IgD-negative memory B cell (primary cell): ENCODE results near the gene MPV17L. TPM values are rescaled to one million over a fixed set of nuclear protein-coding genes. Genes with fewer than 3 reads are reported as not detected.
"Not testable (repeated sequence)": the region's sequence is repeated elsewhere in the genome, so short reads cannot be mapped to it uniquely, and the experiment has no call there.

Experiments used
- H3K27ac Mint-ChIP-seq, 3 donors: one replicate each; pipeline ENCODE4 v1.8.0; 2020 to 2022; ENCODE audit warnings: mild to moderate bottlenecking in 3 of 3, mixed read lengths in 3 of 3, moderate library complexity in 1 of 3
- H3K27me3 Mint-ChIP-seq: one replicate; pipeline ENCODE4 v1.8.0; 2021; ENCODE audit warnings: mixed read lengths
- H3K36me3 Mint-ChIP-seq: one replicate; pipeline ENCODE4 v1.8.0; 2020; ENCODE audit warnings: mild to moderate bottlenecking, mixed read lengths
- H3K4me1 Mint-ChIP-seq, 3 donors: one replicate each; pipeline ENCODE4 v1.8.0; 2020 to 2022; ENCODE audit warnings: mixed read lengths in 3 of 3, mild to moderate bottlenecking in 1 of 3
- H3K4me3 Mint-ChIP-seq, 4 donors: one replicate each; pipeline ENCODE4 v1.8.0; 2020 to 2022; ENCODE audit warnings: mild to moderate bottlenecking in 4 of 4, mixed read lengths in 4 of 4, moderate library complexity in 3 of 4
- H3K9me3 Mint-ChIP-seq, 3 donors: one replicate each; pipeline ENCODE4 v1.8.0; 2020 to 2021; ENCODE audit warnings: mixed read lengths in 3 of 3, mild to moderate bottlenecking in 1 of 3
- polyA plus RNA-seq: library from polyadenylated mRNA; unstranded; fragments of 300-500 nt; fragmentation: Illumina TruSeq; gene quantifications from one replicate; pipeline ENCODE4 v1.2.3, GENCODE V29; 2021

Gene MPV17L
- polyA plus RNA-seq, 1 donor from 2014 or later: 0.04 TPM

- no peak overlapping the region for H3K27ac Mint-ChIP-seq
Observed at GRCh38 chr16:15434079-15434424, 38.5 kb downstream of the MPV17L start.

GRCh38 chr16:15434425-15435215 lies 39.1 kb downstream of the MPV17L start, which contains the start of gene BMERB1:
Gene BMERB1 (plus strand): TSS chr16:15434588. CDS start chr16:15434654, 66 bp downstream.
- peak within 1 kb of the TSS in 2 of 3 donors; percentile 13 to 15 for H3K27ac Mint-ChIP-seq
- H3K4me1 Mint-ChIP-seq: peaks cover 10 to 12% (median 11%) of the 10 kb centered on the region in 3 donors
- peak within 1 kb of the TSS; percentile 80 to 92 (median 87) for H3K4me3 Mint-ChIP-seq

More at GRCh38 chr16:15434079-15434424, 38.5 kb downstream of the MPV17L start:
- peak overlapping the region; percentile 66 to 89 (median 82) for H3K4me3 Mint-ChIP-seq
- H3K27me3 Mint-ChIP-seq: peaks cover 18% of the 10 kb centered on the region
- H3K9me3 Mint-ChIP-seq: no peaks in the 10 kb centered on the region
- H3K4me1 Mint-ChIP-seq: peaks cover 10 to 12% (median 11%) of the 10 kb centered on the region in 3 donors
- H3K36me3 Mint-ChIP-seq: peaks cover 1% of the 10 kb centered on the region

GRCh38 chr16:15435216-15435864 lies 39.8 kb downstream of the MPV17L start:
- peak overlapping the region in 1 of 3 donors; percentile 13 for H3K27ac Mint-ChIP-seq

More at GRCh38 chr16:15434425-15435215, 39.1 kb downstream of the MPV17L start, which contains the start of gene BMERB1:
- Mint-ChIP-seq H3K9me3 (no peaks in the 10 kb centered on the region), H3K27me3 (peaks cover 18% of the 10 kb centered on the region), H3K36me3 (peaks cover 1% of the 10 kb centered on the region)

DNA sequence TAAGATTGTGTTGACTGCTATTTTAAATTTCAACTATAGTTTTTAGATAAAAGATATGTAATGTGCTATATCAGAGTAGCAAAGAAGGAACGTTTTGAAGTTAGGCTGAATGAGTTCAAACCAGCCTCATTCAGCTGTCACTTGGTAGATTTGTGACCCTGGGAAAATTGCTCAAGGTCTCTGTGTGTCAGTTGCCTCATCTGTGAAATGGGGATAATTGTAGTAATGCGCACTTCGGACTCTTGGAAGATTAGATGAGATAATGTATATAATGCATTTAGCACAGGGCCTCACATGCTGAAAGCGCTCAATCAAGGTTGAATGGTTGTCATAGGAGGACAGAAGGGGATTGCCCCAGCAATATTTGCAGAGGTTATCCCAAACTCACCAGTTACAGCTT lies 43.5 kb downstream of the MPV17L start:
- Mint-ChIP-seq H3K36me3 (peaks cover 1% of the 10 kb centered on the region), H3K9me3 (no peaks in the 10 kb centered on the region), H3K4me3 (peak overlapping the region in 1 of 4 donors; percentile 6), H3K27ac (no peak overlapping the region), H3K27me3 (peaks cover 14% of the 10 kb centered on the region), H3K4me1 (peaks cover 7 to 11% (median 9%) of the 10 kb centered on the region in 3 donors)

More at GRCh38 chr16:15435216-15435864, 39.8 kb downstream of the MPV17L start:
- peaks cover 10 to 12% (median 11%) of the 10 kb centered on the region in 3 donors for H3K4me1 Mint-ChIP-seq
- H3K4me3 Mint-ChIP-seq: peak overlapping the region; percentile 73 to 92 (median 87)
- H3K36me3 Mint-ChIP-seq: peaks cover 1% of the 10 kb centered on the region
- no peaks in the 10 kb centered on the region for H3K9me3 Mint-ChIP-seq
- H3K27me3 Mint-ChIP-seq: peaks cover 18% of the 10 kb centered on the region

DNA sequence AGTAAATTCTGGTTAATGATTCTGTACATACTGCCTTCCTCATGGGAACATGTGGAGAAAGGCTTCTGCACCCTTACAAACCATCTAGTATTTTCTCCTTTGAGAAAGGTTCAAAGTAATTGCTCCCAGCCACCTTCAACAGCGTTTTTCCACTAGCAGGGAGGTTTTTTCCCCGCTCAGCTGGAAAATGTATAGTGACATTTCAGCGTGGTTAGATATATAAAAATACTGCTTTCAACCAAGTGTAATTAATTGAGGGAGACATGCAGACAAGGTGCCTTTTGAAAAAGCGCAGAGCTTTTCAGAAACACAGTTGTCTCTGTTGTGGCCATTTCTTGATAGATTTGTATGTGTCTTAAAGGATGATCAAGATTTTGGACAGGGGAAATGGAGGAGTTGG lies 44.0 kb downstream of the MPV17L start:
- H3K27me3 Mint-ChIP-seq: peaks cover 14% of the 10 kb centered on the region
- no peaks in the 10 kb centered on the region for H3K9me3 Mint-ChIP-seq
- peaks cover 7 to 11% (median 9%) of the 10 kb centered on the region in 3 donors for H3K4me1 Mint-ChIP-seq
- peak overlapping the region in 1 of 4 donors; percentile 6 for H3K4me3 Mint-ChIP-seq
- no peak overlapping the region for H3K27ac Mint-ChIP-seq
- peaks cover 1% of the 10 kb centered on the region for H3K36me3 Mint-ChIP-seq

DNA sequence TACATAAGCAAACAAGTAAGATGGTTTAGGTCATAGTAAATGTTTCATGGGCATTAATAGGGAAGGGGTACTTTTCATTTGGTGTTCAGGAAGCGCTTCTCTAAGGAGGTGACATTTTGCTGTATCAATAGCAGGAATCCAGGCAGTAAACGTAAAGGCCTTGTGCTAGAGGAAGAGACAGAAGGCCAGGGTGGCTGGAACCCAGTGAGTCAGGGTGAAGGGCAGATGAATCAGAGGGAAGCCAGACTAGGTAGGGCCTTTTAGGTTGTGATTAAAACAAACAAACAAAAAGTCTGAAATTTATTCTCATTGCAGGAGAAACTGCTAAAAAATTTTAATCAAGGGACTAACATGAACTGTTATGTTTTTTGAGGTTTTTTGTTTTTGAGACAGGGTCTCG lies 45.3 kb downstream of the MPV17L start:
- Mint-ChIP-seq H3K27ac (no peak overlapping the region), H3K36me3 (peaks cover 1% of the 10 kb centered on the region), H3K27me3 (peaks cover 5% of the 10 kb centered on the region), H3K9me3 (peaks cover 0 to 6% (median 4%) of the 10 kb centered on the region in 3 donors), H3K4me1 (peaks cover 0 to 1% (median under 1%) of the 10 kb centered on the region in 3 donors), H3K4me3 (no peak overlapping the region)

DNA sequence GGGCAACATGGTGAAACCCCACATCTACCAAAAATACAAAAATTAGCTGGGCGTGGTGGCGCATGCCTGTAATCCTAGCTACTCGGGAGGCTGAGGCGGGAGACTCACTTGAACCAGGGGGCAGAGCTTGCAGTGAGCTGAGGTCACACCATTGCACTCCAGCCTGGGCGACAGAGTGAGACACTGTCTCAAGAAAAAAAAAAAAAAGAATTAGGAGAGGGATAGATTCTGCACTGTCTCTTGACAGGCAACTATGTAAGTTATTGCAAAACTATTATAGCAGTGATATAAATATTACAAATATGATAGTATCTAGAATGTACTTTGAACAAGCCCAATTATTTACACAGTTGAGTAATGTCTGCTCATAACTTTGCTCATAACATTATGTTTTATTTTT lies 46.6 kb downstream of the MPV17L start:
- H3K27me3 Mint-ChIP-seq, H3K9me3 Mint-ChIP-seq, H3K4me1 Mint-ChIP-seq, H3K4me3 Mint-ChIP-seq, H3K36me3 Mint-ChIP-seq: not testable (repeated sequence)
- H3K27ac Mint-ChIP-seq: peak overlapping the region in 1 of 3 donors; percentile 89

GRCh38 chr16:15443753-15444152 lies 48.2 kb downstream of the MPV17L start:
- no peak overlapping the region for H3K4me3 Mint-ChIP-seq
- H3K27me3 Mint-ChIP-seq: peaks cover 2% of the 10 kb centered on the region
- peak overlapping the region in 1 of 3 donors; percentile 18 for H3K27ac Mint-ChIP-seq
- H3K36me3 Mint-ChIP-seq: peaks cover under 1% of the 10 kb centered on the region
- no peaks in the 10 kb centered on the region for H3K4me1 Mint-ChIP-seq
- peaks cover 0 to 6% (median 4%) of the 10 kb centered on the region in 3 donors for H3K9me3 Mint-ChIP-seq

DNA sequence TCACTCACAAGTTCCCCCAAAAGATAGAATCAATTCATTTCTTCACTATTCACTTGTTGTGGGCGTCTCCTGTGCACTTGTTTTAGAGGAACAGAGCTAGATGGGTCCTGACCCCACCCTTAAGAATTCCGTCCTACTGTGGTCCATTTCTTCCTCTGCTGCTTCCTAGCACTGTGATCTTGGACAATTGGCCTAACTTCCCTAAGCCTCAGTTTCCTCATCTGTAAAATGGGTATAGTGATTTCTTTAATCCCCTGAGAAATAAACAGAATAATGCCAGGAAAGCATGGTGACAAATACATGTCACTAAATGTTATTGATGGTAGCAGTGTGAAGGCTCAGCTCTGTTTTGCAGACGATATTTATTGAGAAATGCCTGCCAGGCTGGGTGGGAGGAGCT lies 48.7 kb downstream of the MPV17L start:
- Mint-ChIP-seq H3K9me3 (peaks cover 0 to 6% (median 4%) of the 10 kb centered on the region in 3 donors), H3K27me3 (peaks cover 2% of the 10 kb centered on the region), H3K4me3 (no peak overlapping the region), H3K4me1 (no peaks in the 10 kb centered on the region), H3K36me3 (no peaks in the 10 kb centered on the region), H3K27ac (no peak overlapping the region)

DNA sequence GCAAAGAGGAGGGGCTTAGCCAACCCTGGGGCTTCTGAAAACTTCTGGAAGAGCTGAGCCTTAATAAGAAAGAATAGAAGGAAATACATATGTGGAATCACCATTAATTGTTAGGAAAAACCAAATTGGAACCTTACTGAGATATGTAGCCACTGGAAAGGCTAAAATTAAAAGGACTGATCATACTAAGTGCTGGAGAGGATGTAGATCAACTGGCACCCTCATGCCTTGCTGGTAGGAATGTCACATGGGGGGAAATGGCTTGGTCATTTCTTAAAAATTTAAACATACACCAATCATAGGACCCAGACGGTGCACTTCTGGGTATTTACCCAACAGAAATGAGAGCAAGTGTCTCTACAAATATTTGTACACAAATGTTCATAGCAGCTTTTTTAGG lies 49.9 kb downstream of the MPV17L start:
- Mint-ChIP-seq H3K9me3 (peaks cover 0 to 6% (median 4%) of the 10 kb centered on the region in 3 donors), H3K4me3 (no peak overlapping the region), H3K36me3 (no peaks in the 10 kb centered on the region), H3K4me1 (no peaks in the 10 kb centered on the region), H3K27me3 (peaks cover 2% of the 10 kb centered on the region), H3K27ac (no peak overlapping the region)

DNA sequence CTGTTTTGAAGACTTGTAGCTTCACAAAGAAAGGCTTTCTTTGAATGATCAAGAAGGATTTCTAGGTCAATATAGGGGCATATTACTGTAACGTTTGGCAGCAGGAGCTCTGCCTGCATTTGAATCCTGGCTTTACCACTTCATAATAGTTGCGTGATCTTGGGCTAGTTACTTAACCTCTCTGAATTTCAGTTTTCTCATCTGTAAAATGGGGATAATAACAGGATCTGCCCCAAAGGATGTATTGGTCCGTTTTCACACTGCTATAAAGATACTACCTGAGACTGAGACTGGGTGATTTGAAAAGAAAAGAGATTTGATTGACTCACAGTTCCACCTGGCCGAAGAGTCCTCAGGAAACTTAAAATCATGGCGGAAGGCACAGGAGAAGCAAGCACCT lies 51.3 kb downstream of the MPV17L start:
- H3K4me3 Mint-ChIP-seq: no peak overlapping the region
- H3K4me1 Mint-ChIP-seq: no peaks in the 10 kb centered on the region
- H3K27ac Mint-ChIP-seq: no peak overlapping the region
- peaks cover 2% of the 10 kb centered on the region for H3K27me3 Mint-ChIP-seq
- peaks cover 0 to 6% (median 4%) of the 10 kb centered on the region in 3 donors for H3K9me3 Mint-ChIP-seq
- H3K36me3 Mint-ChIP-seq: no peaks in the 10 kb centered on the region

DNA sequence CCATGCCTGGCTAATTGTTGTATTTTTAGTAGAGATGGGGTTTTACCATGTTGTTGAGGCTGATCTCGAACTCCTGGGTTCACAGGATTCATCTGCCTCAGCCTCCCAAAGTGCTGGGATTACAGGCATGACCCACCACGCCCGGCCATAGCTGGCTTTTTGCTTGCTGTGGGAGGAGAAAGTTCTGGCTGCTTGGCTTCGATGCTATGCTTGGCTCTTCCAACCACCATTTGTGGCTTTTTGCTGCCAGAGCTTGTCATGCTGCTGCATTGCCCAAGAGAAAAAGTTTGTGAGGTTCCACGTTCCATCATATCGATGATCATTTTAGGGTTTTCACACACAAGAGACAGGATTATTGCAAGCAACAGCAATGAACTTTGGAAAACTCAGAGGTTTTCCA lies 55.1 kb downstream of the MPV17L start:
- H3K9me3 Mint-ChIP-seq: peaks cover 0 to 2% (median under 1%) of the 10 kb centered on the region in 3 donors
- no peaks in the 10 kb centered on the region for H3K36me3 Mint-ChIP-seq
- no peak overlapping the region for H3K27ac Mint-ChIP-seq
- H3K27me3 Mint-ChIP-seq: peaks cover 2% of the 10 kb centered on the region
- no peak overlapping the region for H3K4me3 Mint-ChIP-seq
- H3K4me1 Mint-ChIP-seq: no peaks in the 10 kb centered on the region

GRCh38 chr16:15451098-15451731 lies 55.7 kb downstream of the MPV17L start:
- H3K36me3 Mint-ChIP-seq: no peaks in the 10 kb centered on the region
- H3K27ac Mint-ChIP-seq: no peak overlapping the region
- H3K27me3 Mint-ChIP-seq: peaks cover 2% of the 10 kb centered on the region
- H3K9me3 Mint-ChIP-seq: no peaks in the 10 kb centered on the region
- H3K4me1 Mint-ChIP-seq: no peaks in the 10 kb centered on the region
- H3K4me3 Mint-ChIP-seq: no peak overlapping the region

DNA sequence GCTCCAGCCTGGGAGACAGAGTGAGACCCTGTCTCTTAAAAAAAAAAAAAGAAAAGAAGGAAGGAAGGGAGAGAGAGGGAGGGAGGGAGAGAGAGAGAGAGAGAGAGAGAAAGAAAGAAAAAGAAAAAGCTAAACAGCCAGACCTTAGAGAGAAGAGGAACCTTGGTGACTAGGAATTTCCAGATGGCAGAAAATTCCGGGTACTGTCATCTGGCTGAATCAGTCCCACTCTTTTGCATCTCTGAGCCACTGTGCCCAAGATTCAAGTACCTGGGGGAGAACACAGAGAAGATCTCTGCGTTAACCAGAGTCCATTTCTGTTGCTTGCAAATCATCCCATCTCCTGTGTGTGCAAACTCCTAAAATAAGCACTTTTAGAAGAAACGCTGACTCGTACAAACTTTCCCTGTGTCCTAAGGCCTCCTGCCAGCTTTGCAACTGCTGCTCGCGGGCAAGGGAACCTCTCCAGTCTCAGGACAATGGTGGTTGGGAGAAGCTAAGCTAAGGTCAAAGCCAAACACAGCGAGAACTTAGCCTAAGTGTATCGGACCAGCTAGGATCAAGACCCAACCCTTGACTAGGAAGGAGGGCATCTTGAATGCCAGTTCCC lies 56.8 kb downstream of the MPV17L start:
- Mint-ChIP-seq H3K36me3 (no peaks in the 10 kb centered on the region), H3K9me3 (no peaks in the 10 kb centered on the region), H3K27me3 (peaks cover 2% of the 10 kb centered on the region), H3K4me1 (peaks cover 0 to 1% (median 0%) of the 10 kb centered on the region in 3 donors), H3K4me3 (no peak overlapping the region), H3K27ac (no peak overlapping the region)

GRCh38 chr16:15453296-15453695 lies 57.7 kb downstream of the MPV17L start:
- not testable (repeated sequence) for H3K27me3 Mint-ChIP-seq, H3K36me3 Mint-ChIP-seq, H3K9me3 Mint-ChIP-seq, H3K4me1 Mint-ChIP-seq, H3K4me3 Mint-ChIP-seq, H3K27ac Mint-ChIP-seq
